GM18909 (cell line): Measurements from ENCODE around the gene PDXK.

Source experiments
- ATAC-seq: cut with Tn5 transposase; IDR thresholded peaks from one replicate; pipeline ENCODE4 v1.9.1; 2021; ENCODE audit warnings: mild to moderate bottlenecking; ENCODE audit not compliant: unreplicated experiment, poor library complexity

PDXK gene

GRCh38 chr21:43739621-43740435 lies 20.9 kb downstream of the PDXK start:
- ATAC-seq: no peak

DNA sequence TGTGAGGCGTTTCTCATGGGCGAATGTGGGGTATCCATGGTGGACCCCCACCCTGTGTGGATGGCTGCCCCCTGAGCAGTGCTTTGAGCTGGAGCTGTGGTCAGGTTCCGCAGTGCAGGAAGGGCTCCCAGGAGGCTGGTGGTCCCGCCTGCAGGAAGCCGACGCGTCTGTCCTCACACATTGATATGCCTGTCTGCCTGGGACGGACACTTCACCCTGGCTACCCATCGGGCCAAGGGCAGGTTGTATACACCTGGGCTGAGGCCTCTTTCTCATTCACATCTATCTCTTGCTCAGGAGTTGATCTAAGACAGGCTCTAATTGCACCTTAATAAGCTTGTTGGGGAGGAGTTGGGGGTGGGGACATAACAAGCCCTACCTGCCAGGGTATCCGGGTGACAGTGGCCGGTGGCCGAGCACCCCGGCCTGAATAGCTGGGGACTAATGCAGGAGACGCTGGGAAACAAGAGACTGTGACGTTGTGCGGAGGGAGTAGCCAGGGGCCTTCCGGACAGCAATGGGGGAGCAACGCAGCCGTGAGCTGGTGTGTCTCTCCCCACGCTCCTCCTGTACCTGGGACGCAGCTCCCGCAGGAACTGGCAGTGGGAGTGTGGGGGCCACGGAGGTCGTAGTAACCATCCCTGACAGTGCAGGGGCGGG lies 21.7 kb downstream of the PDXK start:
- ATAC-seq: no peak

DNA sequence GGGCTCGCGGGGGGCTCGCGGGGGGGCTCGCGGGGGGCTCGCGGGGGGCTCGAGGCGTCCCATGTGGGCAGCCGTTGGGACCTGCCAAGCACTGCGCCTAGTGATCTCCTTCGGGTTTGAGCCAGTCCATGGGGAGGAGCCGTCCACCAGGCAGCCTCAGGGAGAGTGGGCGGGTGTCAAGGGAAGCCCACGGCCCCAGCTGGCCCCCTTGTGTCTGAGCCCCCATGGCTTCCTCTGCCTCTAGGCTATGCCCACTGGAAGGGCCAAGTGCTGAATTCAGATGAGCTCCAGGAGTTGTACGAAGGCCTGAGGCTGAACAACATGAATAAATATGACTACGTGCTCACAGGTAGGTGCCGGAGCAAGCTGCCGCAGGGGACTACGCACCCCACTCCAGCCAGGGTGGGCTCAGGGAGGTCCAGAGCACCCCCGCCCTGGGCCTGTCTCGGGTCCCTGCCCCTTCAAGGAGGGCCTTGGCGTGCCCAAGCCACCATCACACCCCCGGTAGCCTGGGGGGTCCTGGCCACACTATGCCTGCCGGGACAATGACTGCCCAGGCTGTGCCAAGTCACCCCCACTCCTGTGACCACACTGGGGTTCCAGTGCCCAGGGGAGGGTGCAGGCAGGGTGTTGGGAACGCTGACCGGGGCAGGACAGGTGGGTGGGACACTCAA lies 22.6 kb downstream of the PDXK start:
- ATAC-seq: no peak

GRCh38 chr21:43743947-43744346 lies 25.0 kb downstream of the PDXK start:
- no peak for ATAC-seq

DNA sequence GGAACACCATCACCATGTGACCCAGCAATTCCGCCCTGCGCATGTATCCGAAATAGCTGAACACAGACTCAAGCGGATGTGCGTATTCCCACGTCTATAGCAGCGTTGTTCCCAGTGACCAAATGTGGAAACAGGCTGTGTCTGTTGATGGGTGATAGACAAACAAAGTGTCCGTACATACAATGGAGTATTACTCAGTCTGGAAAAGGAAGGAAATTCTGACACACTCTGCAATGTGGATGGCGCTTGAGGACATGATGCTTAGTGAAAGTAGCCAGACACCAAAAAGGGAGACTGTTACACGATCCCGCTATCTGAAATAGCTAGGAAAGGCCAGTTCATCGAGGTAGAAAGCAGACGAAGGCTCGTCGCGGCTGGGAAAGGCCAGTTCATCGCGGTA lies 25.8 kb downstream of the PDXK start:
- no peak for ATAC-seq

GRCh38 chr21:43745772-43746517 lies 27.0 kb downstream of the PDXK start:
- no peak for ATAC-seq

DNA sequence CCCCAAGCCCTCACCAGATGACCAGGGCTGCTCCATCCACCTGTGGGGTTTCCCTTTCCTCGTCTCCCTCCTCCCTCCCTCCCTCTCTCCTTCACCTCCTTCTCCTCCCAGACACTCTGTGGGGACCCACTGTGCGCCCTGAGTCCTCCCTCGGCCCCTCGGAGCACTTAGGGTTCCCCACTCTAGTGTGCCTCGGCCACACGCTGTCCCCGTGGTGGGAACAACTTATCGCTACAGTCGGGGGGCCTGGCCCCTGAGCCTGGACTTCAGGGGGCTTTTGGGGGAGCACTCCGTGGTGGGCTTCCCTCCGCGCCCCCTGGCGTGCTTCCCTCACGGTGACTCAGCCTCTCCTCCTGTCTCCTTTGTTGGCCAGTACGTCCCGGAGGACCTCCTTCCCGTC lies 29.7 kb downstream of the PDXK start:
- no peak for ATAC-seq

GRCh38 chr21:43749651-43750262 lies 30.8 kb downstream of the PDXK start:
- no peak for ATAC-seq

DNA sequence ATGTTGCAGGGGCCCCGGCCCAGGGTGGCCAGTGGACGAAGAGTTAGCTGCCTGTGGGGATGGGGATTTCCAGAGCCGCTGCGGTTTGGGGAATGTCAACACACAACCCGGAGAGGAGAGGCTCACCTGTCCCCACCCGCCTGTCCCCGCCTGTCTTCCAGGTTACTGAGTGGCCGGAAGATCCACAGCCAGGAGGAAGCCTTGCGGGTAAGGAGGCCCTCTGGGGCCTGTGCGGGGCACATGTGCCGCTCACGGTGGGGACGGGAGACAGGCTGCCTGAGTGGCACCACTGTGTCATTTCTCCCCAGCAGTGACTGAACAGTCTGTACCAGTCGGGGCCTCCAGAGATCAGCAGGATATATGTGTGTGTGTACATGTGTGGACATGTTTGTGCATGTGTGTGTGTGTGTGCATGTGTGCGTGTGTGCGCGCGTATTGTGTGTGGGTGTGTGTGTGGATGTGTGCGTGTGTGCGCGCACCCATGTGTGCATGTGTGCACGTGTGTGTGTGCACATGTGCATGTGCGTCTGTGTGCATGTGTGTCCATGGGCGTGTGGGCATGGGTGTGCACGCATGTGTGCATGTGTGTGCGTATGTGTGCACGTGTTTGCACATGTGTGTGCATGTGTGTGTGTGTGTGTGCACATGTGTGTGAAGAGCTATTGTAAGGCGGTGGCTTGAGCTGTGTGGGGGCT lies 31.6 kb downstream of the PDXK start:
- ATAC-seq: no peak

GRCh38 chr21:43751955-43752591 lies 33.1 kb downstream of the PDXK start:
- no peak for ATAC-seq

GRCh38 chr21:43752758-43753438 lies 34.0 kb downstream of the PDXK start:
- no peak for ATAC-seq

GRCh38 chr21:43753439-43753799 lies 34.5 kb downstream of the PDXK start:
- no peak for ATAC-seq

DNA sequence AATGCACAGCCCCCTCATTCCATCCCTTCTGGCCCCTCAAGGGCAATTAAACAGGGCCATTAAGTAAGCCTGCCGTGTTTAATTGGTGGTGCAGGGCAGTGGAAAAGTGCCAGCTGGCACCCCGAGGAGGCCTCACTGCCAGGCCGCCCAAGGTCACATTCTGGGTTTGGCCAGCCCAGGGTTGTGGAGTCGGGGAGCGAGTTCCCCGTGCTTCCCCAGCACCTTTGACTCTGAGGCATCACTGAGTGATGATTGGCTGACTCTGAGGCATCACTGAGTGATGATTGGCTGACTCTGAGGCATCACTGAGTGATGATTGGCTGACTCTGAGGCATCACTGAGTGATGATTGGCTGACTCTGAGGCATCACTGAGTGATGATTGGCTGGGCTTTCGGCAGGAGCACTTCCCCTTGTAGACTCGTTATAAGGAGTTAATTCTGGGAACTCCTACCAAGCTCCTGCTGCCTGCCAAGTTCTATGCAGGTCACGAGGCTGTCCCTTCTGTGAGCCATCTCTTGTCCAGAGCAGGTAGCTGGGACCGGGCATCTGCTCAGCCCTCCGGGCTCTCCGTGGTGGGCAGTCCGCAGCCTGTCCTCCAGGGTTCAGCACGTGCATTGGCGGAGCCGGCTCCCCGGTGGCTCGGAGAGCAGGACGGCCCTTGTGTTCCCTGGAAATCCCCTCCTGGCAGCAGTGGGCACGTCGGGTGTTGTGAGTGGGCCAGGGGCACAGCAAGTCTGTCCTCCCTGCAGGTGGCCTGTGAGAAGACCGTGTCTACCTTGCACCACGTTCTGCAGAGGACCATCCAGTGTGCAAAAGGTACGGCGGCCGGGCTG lies 36.2 kb downstream of the PDXK start:
- no peak for ATAC-seq

DNA sequence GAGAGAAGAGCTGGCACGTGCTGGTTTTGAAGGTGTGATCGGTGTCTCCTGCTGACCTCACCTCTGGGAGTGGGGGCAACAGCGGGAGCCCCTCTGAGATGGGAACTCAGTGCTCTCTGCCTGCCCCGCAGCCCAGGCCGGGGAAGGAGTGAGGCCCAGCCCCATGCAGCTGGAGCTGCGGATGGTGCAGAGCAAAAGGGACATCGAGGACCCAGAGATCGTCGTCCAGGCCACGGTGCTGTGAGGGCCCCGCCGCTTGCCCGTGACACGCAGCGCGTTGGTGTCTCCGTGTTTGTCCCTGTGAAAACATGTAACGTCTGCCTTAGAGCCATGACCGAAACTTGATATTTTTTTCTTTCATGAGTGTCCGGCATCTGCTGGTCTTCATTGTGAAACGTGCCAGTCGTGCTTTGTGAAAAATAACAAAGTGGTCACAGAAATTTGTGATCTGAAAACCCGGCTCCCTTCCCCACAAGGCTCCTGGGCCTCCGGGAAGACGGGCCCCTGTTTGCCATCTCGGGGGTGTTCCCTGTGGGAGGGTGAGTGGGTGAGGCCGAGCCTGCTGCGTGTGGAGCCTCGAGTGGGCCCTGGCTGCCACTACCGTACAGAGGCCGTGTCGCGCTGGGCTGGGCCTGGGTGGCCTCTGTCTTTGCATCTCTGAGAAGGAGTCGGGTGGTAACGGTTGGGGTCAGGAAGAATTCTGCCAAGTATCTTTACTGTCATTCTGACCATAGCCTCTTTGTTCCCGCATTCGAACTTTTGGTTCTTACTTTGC lies 37.1 kb downstream of the PDXK start:
- no peak for ATAC-seq

- ATAC-seq: no peak
Measured at GRCh38 chr21:43757601-43758000, 38.7 kb downstream of the PDXK start.

GRCh38 chr21:43758111-43758641 lies 39.2 kb downstream of the PDXK start:
- no peak for ATAC-seq

DNA sequence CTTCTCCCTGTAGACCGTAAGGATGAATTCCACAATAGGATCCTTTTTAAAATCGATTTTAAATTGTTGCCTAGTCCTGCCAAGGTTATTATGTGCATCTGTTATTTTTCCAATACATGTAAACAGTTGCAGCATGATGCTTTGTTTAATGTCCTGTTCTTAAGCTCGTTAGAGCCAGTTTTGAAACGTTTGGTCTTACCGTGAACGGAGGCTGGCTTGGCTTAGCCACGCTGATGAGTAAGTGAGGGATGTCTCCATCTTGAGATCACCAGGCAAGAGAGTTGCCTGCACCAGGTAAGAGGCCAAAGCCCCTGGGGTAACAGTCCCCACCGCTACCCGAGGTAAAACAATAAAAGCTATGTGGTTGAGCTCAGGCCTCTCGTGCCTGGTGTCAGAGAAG lies 39.9 kb downstream of the PDXK start:
- ATAC-seq: no peak
